ENCODE results near the gene PKD2L2. TPM values are rescaled to one million over a fixed set of nuclear protein-coding genes. Genes with fewer than 3 reads are reported as not detected.

PKD2L2 gene
- polyA plus RNA-seq, 1 donor from 2014 or later: not detected

DNA sequence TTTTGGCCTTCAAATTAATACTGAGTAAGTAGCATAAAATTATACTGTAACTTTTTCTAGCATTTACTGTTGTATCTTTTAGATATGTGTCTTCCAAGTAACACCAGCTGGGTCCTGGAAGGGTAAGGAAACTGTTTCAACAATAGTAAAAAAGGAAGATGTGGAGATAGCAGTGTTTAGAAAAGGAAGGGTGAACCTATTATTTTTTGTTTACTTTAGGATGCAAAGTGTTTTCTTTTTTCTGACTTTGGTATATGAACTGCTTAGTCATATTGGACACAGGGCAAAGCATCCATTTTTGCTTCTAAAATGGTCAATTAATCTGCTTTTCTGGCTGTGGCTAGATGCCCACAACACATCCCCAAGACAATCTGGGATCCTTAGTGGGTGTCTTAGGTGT lies 5.3 kb downstream of the PKD2L2 start:
- Histone ChIP-seq H3K9me3 (ENCODE audit: low read length) (no peaks in the 10 kb centered on the region), H3K27me3 (ENCODE audit: insufficient read depth, low read depth, low read length) (no peaks in the 10 kb centered on the region), H3K79me2 (replicated peaks; ENCODE audit: insufficient read depth, low read length) (no peaks in the 10 kb centered on the region), H4K20me1 (ENCODE audit: insufficient read depth) (no peaks in the 10 kb centered on the region), H3K9ac (ENCODE audit: low read length) (no peak overlapping the region), H3K9me2 (ENCODE audit: insufficient read depth, low read length) (no peaks in the 10 kb centered on the region), H3K4me2 (ENCODE audit: low read length) (no peak overlapping the region), H3K27ac (ENCODE audit: low read length) (no peak overlapping the region), H3K4me3 (ENCODE audit: low read length) (no peak overlapping the region), H2AFZ (ENCODE audit: low read depth, low read length) (no peak overlapping the region), H3K36me3 (ENCODE audit: insufficient read depth, low read length) (no peaks in the 10 kb centered on the region), H3F3A (ENCODE audit: insufficient read depth, low read length, poor library complexity, severe bottlenecking) (no peaks in the 10 kb centered on the region)
- TF ChIP-seq EP300 (conservative IDR thresholded peaks at IDR 0.05; ENCODE audit: poor library complexity, severe bottlenecking) (no peak), RAD21 (conservative IDR thresholded peaks at IDR 0.05) (no peak), EZH2 (IDR thresholded peaks at IDR 0.05; ENCODE audit: borderline replicate concordance, insufficient read depth, low read length, poor library complexity, severe bottlenecking) (no peak), POLR2AphosphoS5 (IDR thresholded peaks at IDR 0.05) (no peak), MXI1 (conservative IDR thresholded peaks at IDR 0.05; ENCODE audit: poor library complexity, severe bottlenecking) (no peak), TAF1 (IDR thresholded peaks at IDR 0.05; ENCODE audit: low read depth) (no peak), SMC3 (conservative IDR thresholded peaks at IDR 0.05; ENCODE audit: poor library complexity) (no peak)
- TF ChIP-seq, protein P1, sequence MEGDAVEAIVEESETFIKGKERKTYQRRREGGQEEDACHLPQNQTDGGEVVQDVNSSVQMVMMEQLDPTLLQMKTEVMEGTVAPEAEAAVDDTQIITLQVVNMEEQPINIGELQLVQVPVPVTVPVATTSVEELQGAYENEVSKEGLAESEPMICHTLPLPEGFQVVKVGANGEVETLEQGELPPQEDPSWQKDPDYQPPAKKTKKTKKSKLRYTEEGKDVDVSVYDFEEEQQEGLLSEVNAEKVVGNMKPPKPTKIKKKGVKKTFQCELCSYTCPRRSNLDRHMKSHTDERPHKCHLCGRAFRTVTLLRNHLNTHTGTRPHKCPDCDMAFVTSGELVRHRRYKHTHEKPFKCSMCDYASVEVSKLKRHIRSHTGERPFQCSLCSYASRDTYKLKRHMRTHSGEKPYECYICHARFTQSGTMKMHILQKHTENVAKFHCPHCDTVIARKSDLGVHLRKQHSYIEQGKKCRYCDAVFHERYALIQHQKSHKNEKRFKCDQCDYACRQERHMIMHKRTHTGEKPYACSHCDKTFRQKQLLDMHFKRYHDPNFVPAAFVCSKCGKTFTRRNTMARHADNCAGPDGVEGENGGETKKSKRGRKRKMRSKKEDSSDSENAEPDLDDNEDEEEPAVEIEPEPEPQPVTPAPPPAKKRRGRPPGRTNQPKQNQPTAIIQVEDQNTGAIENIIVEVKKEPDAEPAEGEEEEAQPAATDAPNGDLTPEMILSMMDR (IDR thresholded peaks at IDR 0.05; ENCODE audit: poor library complexity, severe bottlenecking): no peak
- TF ChIP-seq, protein P2, sequence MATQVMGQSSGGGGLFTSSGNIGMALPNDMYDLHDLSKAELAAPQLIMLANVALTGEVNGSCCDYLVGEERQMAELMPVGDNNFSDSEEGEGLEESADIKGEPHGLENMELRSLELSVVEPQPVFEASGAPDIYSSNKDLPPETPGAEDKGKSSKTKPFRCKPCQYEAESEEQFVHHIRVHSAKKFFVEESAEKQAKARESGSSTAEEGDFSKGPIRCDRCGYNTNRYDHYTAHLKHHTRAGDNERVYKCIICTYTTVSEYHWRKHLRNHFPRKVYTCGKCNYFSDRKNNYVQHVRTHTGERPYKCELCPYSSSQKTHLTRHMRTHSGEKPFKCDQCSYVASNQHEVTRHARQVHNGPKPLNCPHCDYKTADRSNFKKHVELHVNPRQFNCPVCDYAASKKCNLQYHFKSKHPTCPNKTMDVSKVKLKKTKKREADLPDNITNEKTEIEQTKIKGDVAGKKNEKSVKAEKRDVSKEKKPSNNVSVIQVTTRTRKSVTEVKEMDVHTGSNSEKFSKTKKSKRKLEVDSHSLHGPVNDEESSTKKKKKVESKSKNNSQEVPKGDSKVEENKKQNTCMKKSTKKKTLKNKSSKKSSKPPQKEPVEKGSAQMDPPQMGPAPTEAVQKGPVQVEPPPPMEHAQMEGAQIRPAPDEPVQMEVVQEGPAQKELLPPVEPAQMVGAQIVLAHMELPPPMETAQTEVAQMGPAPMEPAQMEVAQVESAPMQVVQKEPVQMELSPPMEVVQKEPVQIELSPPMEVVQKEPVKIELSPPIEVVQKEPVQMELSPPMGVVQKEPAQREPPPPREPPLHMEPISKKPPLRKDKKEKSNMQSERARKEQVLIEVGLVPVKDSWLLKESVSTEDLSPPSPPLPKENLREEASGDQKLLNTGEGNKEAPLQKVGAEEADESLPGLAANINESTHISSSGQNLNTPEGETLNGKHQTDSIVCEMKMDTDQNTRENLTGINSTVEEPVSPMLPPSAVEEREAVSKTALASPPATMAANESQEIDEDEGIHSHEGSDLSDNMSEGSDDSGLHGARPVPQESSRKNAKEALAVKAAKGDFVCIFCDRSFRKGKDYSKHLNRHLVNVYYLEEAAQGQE (IDR thresholded peaks at IDR 0.05; ENCODE audit: borderline replicate concordance): no peak

DNA sequence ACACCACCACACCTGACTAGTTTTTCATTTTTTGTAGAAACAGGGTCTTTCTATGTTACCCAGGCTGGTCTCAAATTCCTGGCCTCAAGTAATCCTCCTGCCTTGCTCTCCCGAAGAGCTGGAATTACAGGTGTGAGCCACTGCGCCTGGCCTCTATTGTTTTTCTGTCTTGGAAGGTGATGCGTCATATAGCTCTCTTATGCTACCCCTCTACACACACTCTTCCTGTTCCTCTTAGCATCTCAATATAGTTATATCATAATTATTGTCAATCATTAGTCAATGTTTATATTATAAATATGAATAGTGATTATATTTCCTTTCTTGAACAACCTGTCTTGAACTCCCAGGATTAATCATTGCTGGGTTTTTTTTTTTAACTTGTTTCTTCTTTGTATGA lies 7.3 kb downstream of the PKD2L2 start:
- Histone ChIP-seq H3K9me2 (ENCODE audit: insufficient read depth, low read length) (no peaks in the 10 kb centered on the region), H2AFZ (ENCODE audit: low read depth, low read length) (no peak overlapping the region), H3F3A (ENCODE audit: insufficient read depth, low read length, poor library complexity, severe bottlenecking) (no peaks in the 10 kb centered on the region), H3K27ac (ENCODE audit: low read length) (no peak overlapping the region), H3K4me3 (ENCODE audit: low read length) (no peak overlapping the region), H4K20me1 (ENCODE audit: insufficient read depth) (no peaks in the 10 kb centered on the region), H3K79me2 (replicated peaks; ENCODE audit: insufficient read depth, low read length) (no peaks in the 10 kb centered on the region), H3K4me2 (ENCODE audit: low read length) (no peak overlapping the region), H3K9ac (ENCODE audit: low read length) (no peak overlapping the region), H3K9me3 (ENCODE audit: low read length) (no peaks in the 10 kb centered on the region), H3K36me3 (ENCODE audit: insufficient read depth, low read length) (no peaks in the 10 kb centered on the region), H3K27me3 (ENCODE audit: insufficient read depth, low read depth, low read length) (no peaks in the 10 kb centered on the region)
- TF ChIP-seq EZH2 (IDR thresholded peaks at IDR 0.05; ENCODE audit: borderline replicate concordance, insufficient read depth, low read length, poor library complexity, severe bottlenecking) (no peak), TAF1 (IDR thresholded peaks at IDR 0.05; ENCODE audit: low read depth) (no peak), EP300 (conservative IDR thresholded peaks at IDR 0.05; ENCODE audit: poor library complexity, severe bottlenecking) (no peak), POLR2AphosphoS5 (IDR thresholded peaks at IDR 0.05) (no peak), SMC3 (conservative IDR thresholded peaks at IDR 0.05; ENCODE audit: poor library complexity) (no peak), MXI1 (conservative IDR thresholded peaks at IDR 0.05; ENCODE audit: poor library complexity, severe bottlenecking) (no peak), RAD21 (conservative IDR thresholded peaks at IDR 0.05) (no peak)
- TF ChIP-seq, protein P1 (IDR thresholded peaks at IDR 0.05; ENCODE audit: poor library complexity, severe bottlenecking): no peak
- TF ChIP-seq, protein P2 (IDR thresholded peaks at IDR 0.05; ENCODE audit: borderline replicate concordance): no peak

Data from neural cell (in vitro differentiated cells).